NT2/D1 (cell line): ENCODE results near the gene DNAJC18.

Experiments used
- SUZ12 ChIP-seq: IDR thresholded peaks from 2 replicates; pipeline ENCODE4 v1.6.1; 2011; ENCODE audit not compliant: insufficient read length, insufficient read depth; ENCODE audit errors: extremely low read depth
- YY1 ChIP-seq: IDR thresholded peaks from 2 replicates; pipeline ENCODE4 v1.6.1; 2011; ENCODE audit not compliant: insufficient read length, insufficient read depth

GRCh38 chr5:139364466-139364865 is 74.9 kb downstream of the DNAJC18 start:
- TF ChIP-seq YY1 = no peak
- TF ChIP-seq SUZ12 = no peak
